Osteocyte (in vitro differentiated cells): Measurements from ENCODE around the gene SNX12. TPM values are rescaled to one million over a fixed set of nuclear protein-coding genes. Genes with fewer than 3 reads are reported as not detected.

Source experiments
- DNase-seq: peaks from one replicate; pipeline ENCODE4 v3.0.0; 2021; ENCODE audit warnings: mixed read lengths; ENCODE audit not compliant: unreplicated experiment; ENCODE audit errors: extremely low spot score
- H3K27ac Mint-ChIP-seq: one replicate; pipeline ENCODE4 v1.8.0; 2021; ENCODE audit warnings: mild to moderate bottlenecking, mixed read lengths; ENCODE audit not compliant: unreplicated experiment
- H3K27me3 Mint-ChIP-seq: one replicate; pipeline ENCODE4 v1.8.0; 2021; ENCODE audit warnings: mixed read lengths; ENCODE audit not compliant: unreplicated experiment
- H3K36me3 Mint-ChIP-seq: one replicate; pipeline ENCODE4 v1.8.0; 2021; ENCODE audit warnings: mixed read lengths; ENCODE audit not compliant: unreplicated experiment
- H3K4me1 Mint-ChIP-seq: one replicate; pipeline ENCODE4 v1.8.0; 2021; ENCODE audit warnings: mixed read lengths; ENCODE audit not compliant: unreplicated experiment
- H3K4me3 Mint-ChIP-seq: one replicate; pipeline ENCODE4 v1.8.0; 2021; ENCODE audit warnings: mild to moderate bottlenecking, moderate library complexity, mixed read lengths; ENCODE audit not compliant: unreplicated experiment
- H3K9me3 Mint-ChIP-seq: one replicate; pipeline ENCODE4 v1.8.0; 2021; ENCODE audit warnings: mixed read lengths; ENCODE audit not compliant: unreplicated experiment
- CTCF ChIP-seq: fragments of 200-600 bp; sonication (generic); IDR thresholded peaks from 2 replicates; pipeline ENCODE4 v1.5.0; 2021; ENCODE audit warnings: antibody characterized with exemption, mild to moderate bottlenecking, moderate library complexity
- total RNA-seq: library from RNA; stranded (reverse); gene quantifications from 2 replicates; pipeline ENCODE4 v1.2.1, GENCODE V29; 2021

The SNX12 gene
- total RNA-seq, 1 donor from 2014 or later: 64.0 TPM

GRCh38 chrX:71081330-71082123 lies 13.4 kb upstream of the SNX12 start:
- H3K4me3 Mint-ChIP-seq: no peak overlapping the region
- no peaks in the 10 kb centered on the region for H3K4me1 Mint-ChIP-seq
- peaks cover 3% of the 10 kb centered on the region for H3K27me3 Mint-ChIP-seq
- H3K36me3 Mint-ChIP-seq: no peaks in the 10 kb centered on the region
- H3K27ac Mint-ChIP-seq: no peak overlapping the region
- no peak for TF ChIP-seq CTCF
- no peak for DNase-seq
- peaks cover 9% of the 10 kb centered on the region for H3K9me3 Mint-ChIP-seq

GRCh38 chrX:71070531-71070930 lies 2.4 kb upstream of the SNX12 start:
- no peak overlapping the region for H3K4me3 Mint-ChIP-seq
- H3K27me3 Mint-ChIP-seq: peaks cover 17% of the 10 kb centered on the region
- H3K9me3 Mint-ChIP-seq: peaks cover 13% of the 10 kb centered on the region
- no peak for DNase-seq
- H3K27ac Mint-ChIP-seq: no peak overlapping the region
- H3K36me3 Mint-ChIP-seq: peaks cover 1% of the 10 kb centered on the region
- peaks cover 7% of the 10 kb centered on the region for H3K4me1 Mint-ChIP-seq
- no peak for TF ChIP-seq CTCF

- TF ChIP-seq CTCF: no peak
- Mint-ChIP-seq H3K27me3 (no peaks in the 10 kb centered on the region), H3K36me3 (peaks cover 1% of the 10 kb centered on the region), H3K4me1 (peaks cover 7% of the 10 kb centered on the region), H3K9me3 (peaks cover 10% of the 10 kb centered on the region), H3K4me3 (peak overlapping the region; percentile 97), H3K27ac (peak overlapping the region; percentile 95)
- DNase-seq: no peak
These were observed 456 bp downstream of the SNX12 start for GRCh38 chrX:71067712-71068043.

- H3K27me3 Mint-ChIP-seq: no peaks in the 10 kb centered on the region
- no peak for DNase-seq
These were observed 1.0 kb downstream of the SNX12 start for GRCh38 chrX:71067089-71067488.

More at GRCh38 chrX:71067089-71067488, 1.0 kb downstream of the SNX12 start:
- H3K4me1 Mint-ChIP-seq: peaks cover 7% of the 10 kb centered on the region
- peaks cover 1% of the 10 kb centered on the region for H3K36me3 Mint-ChIP-seq
- H3K4me3 Mint-ChIP-seq: peak overlapping the region; percentile 97
- TF ChIP-seq CTCF: no peak
- peaks cover 10% of the 10 kb centered on the region for H3K9me3 Mint-ChIP-seq
- H3K27ac Mint-ChIP-seq: peak overlapping the region; percentile 95
